Upper lobe of right lung (tissue), 1 donor: ENCODE data around the gene CCDC144A. TPM values are rescaled to one million over a fixed set of nuclear protein-coding genes. Genes with fewer than 3 reads are reported as not detected.

Experiments used
- total RNA-seq: library from RNA; stranded (reverse); fragmentation: NEBNext Ultra II Directional; extraction: Animal tissue kit (Norgen Biotek cat#: 25700); gene quantifications from one replicate; pipeline ENCODE4 v1.2.1, GENCODE V29; 2021
- donor health status: DM: no; HTN: yes; CAD: no; lungs with severe emphysema.

CCDC144A gene
- total RNA-seq, 1 donor from 2014 or later = 10.9 TPM

Other genes starting within 250 kb of the CCDC144A start
- gene LRRC75A, start 198.0 kb upstream of the CCDC144A start, total RNA-seq = 2.5 TPM
- gene ZNF287, start 121.0 kb upstream of the CCDC144A start, total RNA-seq = 4.7 TPM
- 5.6 TPM for gene ZNF624, start 36.4 kb upstream of the CCDC144A start, total RNA-seq